ENCODE data around the gene NTPCR. TPM values are rescaled to one million over a fixed set of nuclear protein-coding genes. Genes with fewer than 3 reads are reported as not detected.
A peak's percentile ranks its signal among the peaks of the same experiment; 100 is the strongest.

NTPCR gene, protein sequence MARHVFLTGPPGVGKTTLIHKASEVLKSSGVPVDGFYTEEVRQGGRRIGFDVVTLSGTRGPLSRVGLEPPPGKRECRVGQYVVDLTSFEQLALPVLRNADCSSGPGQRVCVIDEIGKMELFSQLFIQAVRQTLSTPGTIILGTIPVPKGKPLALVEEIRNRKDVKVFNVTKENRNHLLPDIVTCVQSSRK
- total RNA-seq (2022) (46.5 and 49.1 TPM in 2 replicates), Bru-seq, nascent RNA (percentile 70 among the genes with signal in this experiment), BruChase-seq, experiment 1, labeled RNA remaining after a 2-hour chase (percentile 69 among the genes with signal in this experiment), BruChase-seq, experiment 2, labeled RNA remaining after a 6-hour chase (percentile 68 among the genes with signal in this experiment)
- long read RNA-seq, full-length matches to known transcripts = 56 of 64 reads
- long read RNA-seq, partial matches to known transcripts = 2 of 64 reads
- long read RNA-seq, other reads (novel, unspliced or antisense) = 6 of 64 reads

DNA sequence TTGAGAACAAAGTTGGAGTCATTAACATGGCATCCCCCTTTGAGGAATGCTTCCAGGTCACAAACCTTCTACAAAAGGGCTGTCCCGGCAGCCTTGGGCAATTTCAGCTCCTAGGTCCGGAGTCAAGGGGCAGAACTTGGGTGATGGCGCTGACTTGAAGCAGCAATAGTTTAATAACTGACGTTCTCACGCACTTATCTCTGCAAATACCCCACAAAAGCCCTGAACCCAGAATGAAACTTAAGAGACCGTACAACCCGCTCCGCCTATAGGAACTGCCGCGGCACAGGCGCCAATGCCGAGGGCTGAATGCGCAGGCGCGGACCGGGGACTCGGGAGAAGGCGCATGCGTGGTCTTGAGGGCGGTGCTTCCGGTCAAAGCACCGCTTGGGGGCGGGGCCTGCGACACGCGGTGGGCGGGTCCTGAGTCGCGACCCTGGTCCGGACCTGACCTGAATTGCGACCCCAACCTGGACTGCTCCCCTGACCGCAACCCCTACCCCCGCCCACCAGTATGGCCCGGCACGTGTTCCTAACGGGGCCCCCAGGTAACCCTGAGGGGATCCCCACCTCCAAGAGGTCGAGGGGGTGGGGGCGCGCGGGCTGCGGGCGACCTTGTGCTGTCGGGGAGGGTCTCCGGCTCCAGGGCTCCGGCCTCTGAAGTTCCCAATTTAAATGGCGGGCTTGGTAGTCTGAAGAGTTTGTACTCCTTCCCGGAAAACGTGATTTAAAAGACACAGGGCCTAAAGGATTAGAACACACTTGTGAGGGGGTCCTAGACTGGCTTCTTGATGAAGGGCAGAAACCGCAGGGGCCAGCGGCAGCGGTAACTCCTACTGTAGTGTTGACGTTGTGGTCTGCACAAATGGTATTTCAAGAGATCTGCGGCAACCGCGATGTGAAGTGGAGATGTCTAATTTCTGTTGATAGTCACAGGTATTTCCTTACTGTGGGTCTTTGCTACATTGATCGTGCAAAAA, at the start of gene NTPCR:
Gene NTPCR (plus strand): TSS at position 415 of the 980 bp plus-strand sequence. CDS start 100 bp downstream, at position 515.
- Mint-ChIP-seq H3K36me3 (ENCODE audit: insufficient read depth, unreplicated experiment) (peaks cover 14% of the 10 kb centered on the region), H3K27ac (ENCODE audit: unreplicated experiment) (peak within 1 kb of the TSS; percentile 91), H3K9me3 (ENCODE audit: unreplicated experiment) (no peaks in the 10 kb centered on the region), H3K27me3 (ENCODE audit: insufficient read depth, unreplicated experiment) (no peaks in the 10 kb centered on the region), H3K4me3 (ENCODE audit: unreplicated experiment) (peak within 1 kb of the TSS; percentile 95), H3K4me1 (ENCODE audit: low read depth, unreplicated experiment) (peaks cover 20% of the 10 kb centered on the region)
- POLR2A ChIA-PET = no interaction called here
- no peak for TF ChIP-seq CTCF (IDR thresholded peaks at IDR 0.05; ENCODE audit: insufficient read depth in 1 of 2, low read depth in 1 of 2, low read length in 1 of 2, severe bottlenecking in 1 of 2, unreplicated experiment in 1 of 2)
- H3K4me3 ChIP-seq (ENCODE audit: low read depth, low read length) = peak within 1 kb of the TSS; percentile 97
- intact Hi-C loops (cut with micrococcal nuclease; ENCODE audit: unreplicated experiment) = loop anchor here (1.0 to 5.0 kb wide), 5 partner anchors 48 to 291 kb away; no protein-coding TSS in a partner anchor
- CTCF ChIA-PET = interaction anchor here (0.5 kb wide), 1 partner anchor 58 kb away, joined by 3 read pairs; no protein-coding TSS in a partner anchor
- H3K9me3 ChIP-seq = no peaks in the 10 kb centered on the region
- H3K27me3 ChIP-seq (replicated peaks; ENCODE audit: control insufficient read depth, insufficient read depth, low read length) = no peaks in the 10 kb centered on the region
- peaks cover 8% of the 10 kb centered on the region; the same call in 1 of the 2 replicates for H3K4me1 ChIP-seq
- no TSS peak for BruUV-seq (replicated peaks)
- no peaks in the 10 kb centered on the region for H3K36me3 ChIP-seq (ENCODE audit: control insufficient read depth, insufficient read depth, low read length)
- peak; percentile 93 to 97 for DNase-seq

- Histone ChIP-seq H3K36me3 (ENCODE audit: control insufficient read depth, insufficient read depth, low read length) (no peaks in the 10 kb centered on the region), H3K27me3 (replicated peaks; ENCODE audit: control insufficient read depth, insufficient read depth, low read length) (no peaks in the 10 kb centered on the region), H3K9me3 (0 out of 2 replicates have a peak, but pooled peaks cover 3% of the 10 kb centered on the region), H3K4me1 (peaks cover 52% of the 10 kb centered on the region), H3K4me3 (ENCODE audit: low read depth, low read length) (no peak overlapping the region)
- POLR2A ChIA-PET = no interaction called here
- no peak overlapping the region for H3K4me3 Mint-ChIP-seq (ENCODE audit: unreplicated experiment)
- H3K27ac Mint-ChIP-seq (ENCODE audit: unreplicated experiment) = no peak overlapping the region
- H3K36me3 Mint-ChIP-seq (ENCODE audit: insufficient read depth, unreplicated experiment) = no peaks in the 10 kb centered on the region
- TF ChIP-seq CTCF (IDR thresholded peaks at IDR 0.05; ENCODE audit: insufficient read depth in 1 of 2, low read depth in 1 of 2, low read length in 1 of 2, severe bottlenecking in 1 of 2, unreplicated experiment in 1 of 2) = no peak
- intact Hi-C loops (cut with micrococcal nuclease; ENCODE audit: unreplicated experiment) = no loop called here
- no peaks in the 10 kb centered on the region for H3K9me3 Mint-ChIP-seq (ENCODE audit: unreplicated experiment)
- no peaks in the 10 kb centered on the region for H3K27me3 Mint-ChIP-seq (ENCODE audit: insufficient read depth, unreplicated experiment)
- DNase-seq = no peak
- BruUV-seq (replicated peaks) = no TSS peak
- H3K4me1 Mint-ChIP-seq (ENCODE audit: low read depth, unreplicated experiment) = peaks cover 39% of the 10 kb centered on the region
- CTCF ChIA-PET = no interaction called here
Measured at GRCh38 chr1:232900818-232901217, 49.6 kb upstream of the NTPCR start.

- Histone ChIP-seq H3K36me3 (ENCODE audit: control insufficient read depth, insufficient read depth, low read length) (no peaks in the 10 kb centered on the region), H3K4me1 (peaks cover 52% of the 10 kb centered on the region), H3K4me3 (ENCODE audit: low read depth, low read length) (no peak overlapping the region), H3K27me3 (replicated peaks; ENCODE audit: control insufficient read depth, insufficient read depth, low read length) (no peaks in the 10 kb centered on the region), H3K9me3 (no peaks in the 10 kb centered on the region)
- no peak for TF ChIP-seq CTCF (IDR thresholded peaks at IDR 0.05; ENCODE audit: insufficient read depth in 1 of 2, low read depth in 1 of 2, low read length in 1 of 2, severe bottlenecking in 1 of 2, unreplicated experiment in 1 of 2)
- no peak for DNase-seq
- no peaks in the 10 kb centered on the region for H3K27me3 Mint-ChIP-seq (ENCODE audit: insufficient read depth, unreplicated experiment)
- H3K4me1 Mint-ChIP-seq (ENCODE audit: low read depth, unreplicated experiment) = peaks cover 40% of the 10 kb centered on the region
- H3K9me3 Mint-ChIP-seq (ENCODE audit: unreplicated experiment) = no peaks in the 10 kb centered on the region
- no peak overlapping the region for H3K27ac Mint-ChIP-seq (ENCODE audit: unreplicated experiment)
- H3K36me3 Mint-ChIP-seq (ENCODE audit: insufficient read depth, unreplicated experiment) = no peaks in the 10 kb centered on the region
- CTCF ChIA-PET = no interaction called here
- no peak overlapping the region for H3K4me3 Mint-ChIP-seq (ENCODE audit: unreplicated experiment)
- intact Hi-C loops (cut with micrococcal nuclease; ENCODE audit: unreplicated experiment) = no loop called here
- BruUV-seq (replicated peaks) = no TSS peak
- POLR2A ChIA-PET = no interaction called here
Measured at GRCh38 chr1:232901255-232901654, 49.2 kb upstream of the NTPCR start.
